K562 treated with DMSO at 1 percent for 48 hours (cell line): ENCODE results near the gene PRSS27. TPM values are rescaled to one million over a fixed set of nuclear protein-coding genes. Genes with fewer than 3 reads are reported as not detected.

Source experiments
- total RNA-seq: library from RNA; unstranded; fragments of 300-600 nt; gene quantifications from 2 replicates; pipeline ENCODE4 v1.2.3, GENCODE V29; 2022; ENCODE audit warnings: low replicate concordance; ENCODE audit errors: extremely low read depth

PRSS27 gene
- total RNA-seq = not detected in 2 replicates

GRCh38 chr16:2720064-2720457, at the start of gene PRSS27:
PRSS27 (minus strand) TSS chr16:2720224; CDS start chr16:2720160, 64 bp downstream.

DNA sequence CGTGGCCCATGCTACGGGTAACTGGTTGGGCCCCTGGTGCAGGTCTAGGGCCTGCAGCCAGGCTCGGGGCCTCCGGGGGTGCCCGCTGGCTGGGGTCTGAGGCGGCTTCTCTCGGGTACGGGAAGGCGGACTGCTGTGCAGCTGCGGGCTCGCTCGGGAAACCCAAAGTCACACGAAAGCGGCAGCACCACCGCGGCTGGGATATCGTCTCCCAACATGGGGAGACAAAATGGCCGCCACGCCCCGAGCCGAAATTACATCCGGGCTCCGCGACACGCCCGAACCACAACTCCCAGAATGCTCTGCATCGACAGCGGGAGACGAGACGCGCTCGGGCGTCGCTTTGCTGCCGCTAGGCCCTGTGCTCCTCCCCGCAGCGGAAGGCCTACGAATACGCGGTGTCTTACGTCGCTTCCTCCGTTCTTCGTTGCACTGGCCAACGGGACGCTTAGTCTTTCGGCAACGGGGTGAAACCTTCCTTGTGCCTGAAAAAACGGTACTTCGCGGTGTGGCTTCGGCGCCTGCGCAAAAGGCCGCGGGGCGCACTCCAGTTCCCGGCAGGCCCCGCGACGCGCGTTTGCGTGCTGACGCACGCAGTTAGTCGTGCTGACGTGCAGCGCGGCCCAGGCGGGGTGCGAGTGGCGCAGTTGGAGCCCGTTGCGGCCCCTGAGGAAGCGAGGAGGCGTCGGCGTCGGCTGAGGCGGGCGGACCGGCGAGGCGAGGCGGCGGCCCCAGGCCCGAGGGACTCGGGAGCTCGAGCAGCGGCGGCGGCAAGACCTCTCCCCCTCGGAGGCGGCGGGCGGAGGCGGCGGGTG, 32.2 kb upstream of the PRSS27 start, which contains the start of gene SRRM2:
TSS of gene SRRM2 (plus strand) at position 604 of the 815 bp plus-strand sequence. CDS start 3,727 bp downstream, outside the sequence.

GRCh38 chr16:2682209-2683021, 37.6 kb downstream of the PRSS27 start, which contains the start of gene KCTD5:
KCTD5 (plus strand) TSS chr16:2682523; CDS start chr16:2682549, 26 bp downstream.

Other genes with a start within 250 kb of the PRSS27 start
- gene NTN3, start 248.9 kb downstream of the PRSS27 start, total RNA-seq = not detected in 2 replicates
- gene TBC1D24, start 245.1 kb downstream of the PRSS27 start, total RNA-seq = not detected in 2 replicates
- gene ATP6V0C, start 206.3 kb downstream of the PRSS27 start, total RNA-seq = not detected in 2 replicates
- gene AMDHD2, start 199.9 kb downstream of the PRSS27 start, total RNA-seq = not detected in 2 replicates
- not detected in 2 replicates for gene CEMP1, start 188.8 kb downstream of the PRSS27 start, total RNA-seq
- gene PDPK1, start 182.2 kb downstream of the PRSS27 start, total RNA-seq = not detected in 2 replicates
- gene KCTD5, start 37.7 kb downstream of the PRSS27 start, total RNA-seq = not detected in 2 replicates
- gene SRRM2, start 32.4 kb upstream of the PRSS27 start, total RNA-seq = 132 TPM in 1 of 2 replicates, not detected in the other
- gene ELOB, start 57.1 kb upstream of the PRSS27 start, total RNA-seq = not detected in 2 replicates
- not detected in 2 replicates for gene PRSS33, start 67.3 kb upstream of the PRSS27 start, total RNA-seq
- gene PRSS41, start 78.2 kb upstream of the PRSS27 start, total RNA-seq = not detected in 2 replicates
- gene PRSS21, start 97.0 kb upstream of the PRSS27 start, total RNA-seq = not detected in 2 replicates
- not detected in 2 replicates for gene ZG16B, start 110.1 kb upstream of the PRSS27 start, total RNA-seq
- not detected in 2 replicates for gene PRSS22, start 137.9 kb upstream of the PRSS27 start, total RNA-seq
- gene FLYWCH2, start 163.0 kb upstream of the PRSS27 start, total RNA-seq = not detected in 2 replicates
- gene FLYWCH1, start 191.7 kb upstream of the PRSS27 start, total RNA-seq = not detected in 2 replicates
- not detected in 2 replicates for gene KREMEN2, start 244.1 kb upstream of the PRSS27 start, total RNA-seq
- not detected in 2 replicates for gene PAQR4, start 249.1 kb upstream of the PRSS27 start, total RNA-seq